Choroid plexus epithelial cell (primary cell): ENCODE data around the gene SLC8A1.

Experiments used
- DNase-seq: peaks from one replicate; pipeline ENCODE4 v3.0.0-alpha.2; 2010; ENCODE audit warnings: low read depth
- H3K4me3 ChIP-seq: 2 replicates; pipeline ENCODE4 v1.5.1; 2011; ENCODE audit warnings: low read depth, mild to moderate bottlenecking, control low read depth, low read length, moderate library complexity
- CTCF ChIP-seq: conservative IDR thresholded peaks from 2 replicates; pipeline ENCODE4 v1.5.1; 2011; ENCODE audit warnings: low read depth, mild to moderate bottlenecking, control low read depth, inconsistent platforms, low read length, moderate library complexity

SLC8A1 gene

GRCh38 chr2:40324656-40325055, 127.2 kb downstream of the SLC8A1 start:
- H3K4me3 ChIP-seq = no peak overlapping the region
- no peak for DNase-seq
- no peak for TF ChIP-seq CTCF

- DNase-seq = no peak
- H3K4me3 ChIP-seq = no peak overlapping the region
- TF ChIP-seq CTCF = no peak
These were observed 130.1 kb downstream of the SLC8A1 start for GRCh38 chr2:40321822-40322221.

- H3K4me3 ChIP-seq = no peak overlapping the region
- DNase-seq = no peak
- no peak for TF ChIP-seq CTCF
These were observed 130.8 kb downstream of the SLC8A1 start for GRCh38 chr2:40321016-40321623.

GRCh38 chr2:40318921-40319320, 133.0 kb downstream of the SLC8A1 start:
- no peak for DNase-seq
- no peak overlapping the region for H3K4me3 ChIP-seq
- TF ChIP-seq CTCF = no peak

GRCh38 chr2:40317761-40318160, 134.1 kb downstream of the SLC8A1 start:
- DNase-seq = no peak
- TF ChIP-seq CTCF = no peak
- H3K4me3 ChIP-seq = no peak overlapping the region

GRCh38 chr2:40317046-40317445, 134.8 kb downstream of the SLC8A1 start:
- TF ChIP-seq CTCF = no peak
- peak; percentile 12 for DNase-seq
- no peak overlapping the region for H3K4me3 ChIP-seq

- no peak for DNase-seq
- no peak overlapping the region for H3K4me3 ChIP-seq
- no peak for TF ChIP-seq CTCF
These were observed 135.3 kb downstream of the SLC8A1 start for GRCh38 chr2:40316620-40317019.
